Left kidney (tissue), 2 donors: ENCODE data around the gene ITPR3. TPM values are rescaled to one million over a fixed set of nuclear protein-coding genes. Genes with fewer than 3 reads are reported as not detected.

Source experiments
- DNase-seq: peaks from one replicate; pipeline ENCODE4 v3.0.0-alpha.2; 2013
- polyA plus RNA-seq: library from polyadenylated mRNA; unstranded; fragments of 120-200 nt; gene quantifications from one replicate; pipeline ENCODE4 v1.2.1, GENCODE V29; 2013; ENCODE audit not compliant: insufficient read length

The ITPR3 gene
- polyA plus RNA-seq, 1 donor: 9.2 TPM

- DNase-seq: no peak
Observed at GRCh38 chr6:33636655-33637054, 15.5 kb downstream of the ITPR3 start.

GRCh38 chr6:33638556-33638955, 17.4 kb downstream of the ITPR3 start:
- DNase-seq: no peak

GRCh38 chr6:33639559-33639958, 18.4 kb downstream of the ITPR3 start:
- DNase-seq: no peak

GRCh38 chr6:33640361-33640760, 19.2 kb downstream of the ITPR3 start:
- DNase-seq: no peak

GRCh38 chr6:33641144-33641543, 20.0 kb downstream of the ITPR3 start:
- DNase-seq: no peak

GRCh38 chr6:33641602-33642001, 20.5 kb downstream of the ITPR3 start:
- DNase-seq: no peak

GRCh38 chr6:33642897-33643296, 21.8 kb downstream of the ITPR3 start:
- DNase-seq: no peak

- DNase-seq: no peak
Observed at GRCh38 chr6:33651403-33651802, 30.3 kb downstream of the ITPR3 start.

GRCh38 chr6:33652002-33652401, 30.9 kb downstream of the ITPR3 start:
- no peak for DNase-seq

- DNase-seq: no peak
Observed at GRCh38 chr6:33654831-33655554, 33.9 kb downstream of the ITPR3 start.

- no peak for DNase-seq
Observed at GRCh38 chr6:33656844-33657243, 35.7 kb downstream of the ITPR3 start.

- no peak for DNase-seq
Observed at GRCh38 chr6:33658982-33659689, 38.0 kb downstream of the ITPR3 start.

GRCh38 chr6:33659986-33660385, 38.9 kb downstream of the ITPR3 start:
- no peak for DNase-seq

GRCh38 chr6:33661106-33661838, 40.1 kb downstream of the ITPR3 start:
- DNase-seq: no peak

GRCh38 chr6:33662318-33662717, 41.2 kb downstream of the ITPR3 start:
- DNase-seq: no peak

- no peak for DNase-seq
Observed at GRCh38 chr6:33663028-33663427, 41.9 kb downstream of the ITPR3 start.

GRCh38 chr6:33663727-33664449, 42.8 kb downstream of the ITPR3 start:
- no peak for DNase-seq

- DNase-seq: no peak
Observed at GRCh38 chr6:33664506-33665057, 43.5 kb downstream of the ITPR3 start.

GRCh38 chr6:33665957-33666356, 44.8 kb downstream of the ITPR3 start:
- DNase-seq: no peak

- no peak for DNase-seq
Observed at GRCh38 chr6:33667072-33667471, 46.0 kb downstream of the ITPR3 start.

GRCh38 chr6:33667776-33668175, 46.7 kb downstream of the ITPR3 start:
- DNase-seq: no peak

- no peak for DNase-seq
Observed at GRCh38 chr6:33668328-33668727, 47.2 kb downstream of the ITPR3 start.
